ENCODE results near the gene LPCAT4. TPM values are rescaled to one million over a fixed set of nuclear protein-coding genes. Genes with fewer than 3 reads are reported as not detected.

LPCAT4 gene
- total and polyA plus RNA-seq, 2 of the 8 experiments (the other 6 are each of a cell fraction or from before 2014, with no cell fraction given) = 69.3 to 109 TPM

DNA sequence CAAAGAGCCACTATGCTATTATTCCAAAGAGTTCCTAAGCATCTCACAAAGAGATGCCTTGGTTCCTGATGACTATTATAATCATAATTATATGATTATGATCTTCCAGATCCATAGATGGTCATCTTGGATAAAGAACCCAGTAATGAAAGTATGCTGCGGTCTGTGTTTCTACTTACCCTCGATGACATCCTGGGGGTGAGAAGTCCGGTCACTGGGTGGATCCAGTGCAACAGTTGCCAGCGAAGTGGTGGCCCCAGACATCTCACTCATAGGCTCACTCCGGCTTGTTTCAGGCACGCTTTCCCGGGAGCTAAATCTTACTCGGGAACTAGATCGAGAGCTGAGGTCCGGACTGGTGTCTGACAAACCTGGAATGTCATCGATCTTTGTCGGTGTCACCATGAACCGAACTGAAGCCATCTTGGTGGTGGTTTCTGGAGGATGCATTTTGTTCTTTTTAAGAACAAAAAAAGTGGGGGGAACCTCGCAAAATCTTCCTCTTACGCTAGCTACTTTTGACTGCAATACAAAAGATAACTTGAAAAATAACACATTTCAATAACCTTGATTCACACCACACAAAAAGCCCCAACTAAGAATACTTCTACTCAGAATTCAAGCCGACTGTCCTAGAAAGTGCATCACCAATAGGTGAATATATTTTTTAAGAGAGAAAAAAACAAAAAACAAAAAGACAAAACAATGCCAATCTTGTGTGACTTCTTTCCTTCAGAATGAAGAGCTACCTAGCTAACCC is 30.6 kb downstream of the LPCAT4 start (continued):
- TF ChIP-seq CHD2 (IDR thresholded peaks at IDR 0.05; ENCODE audit: low read length) (no peak), ASH2L (IDR thresholded peaks at IDR 0.05; ENCODE audit: low read length) (no peak)

Measured in H1 (cell line).